ENCODE results near the gene GNAQ. TPM values are rescaled to one million over a fixed set of nuclear protein-coding genes. Genes with fewer than 3 reads are reported as not detected.

The GNAQ gene
- total and polyA plus RNA-seq, 3 donors from 2014 or later, result 23.5 to 42.9 (median 39.4) TPM

DNA sequence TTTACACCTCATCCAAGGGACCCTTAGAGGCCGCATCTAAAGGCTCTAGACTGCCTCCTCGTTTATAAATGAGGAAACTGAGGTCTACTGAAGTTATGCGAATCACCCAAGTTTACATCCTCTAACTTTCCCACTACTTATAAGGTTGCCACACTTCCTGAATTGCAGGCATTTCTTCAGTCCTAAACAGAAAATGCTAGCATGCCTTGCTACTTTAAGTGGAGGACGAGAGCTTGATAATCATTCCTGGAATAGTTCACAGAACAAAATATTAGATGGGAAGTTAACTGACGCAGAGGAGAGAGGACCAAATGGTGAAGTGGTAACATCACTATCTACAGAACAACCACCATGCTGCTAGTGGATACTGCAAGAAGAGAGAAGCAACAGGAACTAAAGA, 85.8 kb downstream of the GNAQ start:
- intact Hi-C loops (cut with DNase I; ENCODE audit: low total_unique reads), result no loop called here
- H3K9me3 ChIP-seq, result no peaks in the 10 kb centered on the region
- TF ChIP-seq, protein P1, sequence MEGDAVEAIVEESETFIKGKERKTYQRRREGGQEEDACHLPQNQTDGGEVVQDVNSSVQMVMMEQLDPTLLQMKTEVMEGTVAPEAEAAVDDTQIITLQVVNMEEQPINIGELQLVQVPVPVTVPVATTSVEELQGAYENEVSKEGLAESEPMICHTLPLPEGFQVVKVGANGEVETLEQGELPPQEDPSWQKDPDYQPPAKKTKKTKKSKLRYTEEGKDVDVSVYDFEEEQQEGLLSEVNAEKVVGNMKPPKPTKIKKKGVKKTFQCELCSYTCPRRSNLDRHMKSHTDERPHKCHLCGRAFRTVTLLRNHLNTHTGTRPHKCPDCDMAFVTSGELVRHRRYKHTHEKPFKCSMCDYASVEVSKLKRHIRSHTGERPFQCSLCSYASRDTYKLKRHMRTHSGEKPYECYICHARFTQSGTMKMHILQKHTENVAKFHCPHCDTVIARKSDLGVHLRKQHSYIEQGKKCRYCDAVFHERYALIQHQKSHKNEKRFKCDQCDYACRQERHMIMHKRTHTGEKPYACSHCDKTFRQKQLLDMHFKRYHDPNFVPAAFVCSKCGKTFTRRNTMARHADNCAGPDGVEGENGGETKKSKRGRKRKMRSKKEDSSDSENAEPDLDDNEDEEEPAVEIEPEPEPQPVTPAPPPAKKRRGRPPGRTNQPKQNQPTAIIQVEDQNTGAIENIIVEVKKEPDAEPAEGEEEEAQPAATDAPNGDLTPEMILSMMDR (IDR thresholded peaks at IDR 0.05), result no peak
- TF ChIP-seq POLR2A (IDR thresholded peaks at IDR 0.05), result no peak
- H3K4me1 ChIP-seq, result peaks cover 27% of the 10 kb centered on the region
- no peaks in the 10 kb centered on the region for H3K36me3 ChIP-seq (ENCODE audit: low read depth, missing control alignments)
- 61 to 71% methylated on average over 5 of the region's 5 CpGs for WGBS, 2 donors
- no peak for DNase-seq
- H3K27me3 ChIP-seq, result no peaks in the 10 kb centered on the region
- H3K27ac ChIP-seq, result peak overlapping the region in 1 of 2 donors; percentile 18
- no peak overlapping the region for H3K4me3 ChIP-seq

DNA sequence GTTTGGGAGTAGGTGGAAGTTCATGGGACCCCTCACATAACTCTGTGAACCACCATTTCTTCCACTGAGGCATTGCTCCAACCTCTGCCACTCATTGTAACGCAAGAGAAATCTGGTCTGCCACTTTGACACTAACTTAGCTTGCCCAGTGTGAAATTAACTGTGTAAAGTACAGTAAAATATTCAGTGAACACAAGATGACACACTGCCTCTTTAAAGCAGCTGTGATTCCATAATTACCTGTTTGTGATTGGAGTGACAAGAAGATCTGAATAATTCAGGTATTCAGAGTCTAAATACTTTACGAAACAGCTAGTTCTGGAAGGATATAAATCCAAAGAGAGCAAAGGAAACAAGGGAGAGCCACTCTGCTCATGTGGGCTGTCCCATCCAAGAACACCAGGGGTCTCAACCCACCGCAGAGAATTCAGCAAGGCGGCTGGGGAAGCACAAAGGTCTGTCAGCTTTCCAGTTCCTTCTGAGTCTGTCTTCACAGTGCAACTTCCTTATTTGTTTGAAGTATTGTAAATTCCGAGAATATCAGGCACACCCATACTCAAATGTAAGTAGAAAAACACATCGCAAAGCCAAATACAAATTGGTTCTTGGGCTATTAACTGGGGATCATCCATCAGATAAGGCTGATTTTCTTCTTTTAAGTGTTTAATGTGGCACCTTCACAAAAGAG, 86.9 kb downstream of the GNAQ start:
- WGBS, 2 donors, result 50 to 55% methylated on average over 6 of the region's 6 CpGs
- H3K4me3 ChIP-seq, result no peak overlapping the region
- no peaks in the 10 kb centered on the region for H3K9me3 ChIP-seq
- intact Hi-C loops (cut with DNase I; ENCODE audit: low total_unique reads), result no loop called here
- H3K27ac ChIP-seq, result peak overlapping the region in 1 of 2 donors; percentile 28
- H3K4me1 ChIP-seq, result peaks cover 27% of the 10 kb centered on the region
- H3K27me3 ChIP-seq, result no peaks in the 10 kb centered on the region
- TF ChIP-seq POLR2A (IDR thresholded peaks at IDR 0.05), result no peak
- TF ChIP-seq, protein P1 (IDR thresholded peaks at IDR 0.05), result no peak
- no peaks in the 10 kb centered on the region for H3K36me3 ChIP-seq (ENCODE audit: low read depth, missing control alignments)
- no peak for DNase-seq

DNA sequence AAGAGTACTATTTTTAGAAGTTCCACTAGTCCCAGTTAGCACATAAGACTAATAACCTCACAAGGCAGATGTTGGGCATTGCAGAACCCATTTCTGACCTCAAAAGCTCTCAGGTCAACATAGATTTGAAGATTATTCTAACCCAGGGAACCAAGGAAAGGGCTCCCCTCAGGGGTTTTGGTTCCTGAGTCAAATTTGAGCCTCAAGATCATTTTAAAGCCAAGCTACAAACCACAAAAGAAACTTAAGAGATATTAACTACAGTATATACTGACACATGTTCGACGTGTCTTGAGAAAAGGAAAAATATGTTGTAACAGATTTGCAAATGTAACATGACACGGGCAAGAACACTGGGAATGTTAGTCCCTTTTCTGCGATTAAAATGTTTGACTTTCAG, 88.6 kb downstream of the GNAQ start:
- TF ChIP-seq, protein P1 (IDR thresholded peaks at IDR 0.05), result no peak
- Histone ChIP-seq H3K36me3 (ENCODE audit: low read depth, missing control alignments) (no peaks in the 10 kb centered on the region), H3K27me3 (no peaks in the 10 kb centered on the region), H3K27ac (no peak overlapping the region), H3K4me3 (no peak overlapping the region), H3K4me1 (peaks cover 27% of the 10 kb centered on the region), H3K9me3 (no peaks in the 10 kb centered on the region)
- intact Hi-C loops (cut with DNase I; ENCODE audit: low total_unique reads), result no loop called here
- WGBS, 2 donors, result 79 to 81% methylated on average over 4 of the region's 4 CpGs
- no peak for DNase-seq

DNA sequence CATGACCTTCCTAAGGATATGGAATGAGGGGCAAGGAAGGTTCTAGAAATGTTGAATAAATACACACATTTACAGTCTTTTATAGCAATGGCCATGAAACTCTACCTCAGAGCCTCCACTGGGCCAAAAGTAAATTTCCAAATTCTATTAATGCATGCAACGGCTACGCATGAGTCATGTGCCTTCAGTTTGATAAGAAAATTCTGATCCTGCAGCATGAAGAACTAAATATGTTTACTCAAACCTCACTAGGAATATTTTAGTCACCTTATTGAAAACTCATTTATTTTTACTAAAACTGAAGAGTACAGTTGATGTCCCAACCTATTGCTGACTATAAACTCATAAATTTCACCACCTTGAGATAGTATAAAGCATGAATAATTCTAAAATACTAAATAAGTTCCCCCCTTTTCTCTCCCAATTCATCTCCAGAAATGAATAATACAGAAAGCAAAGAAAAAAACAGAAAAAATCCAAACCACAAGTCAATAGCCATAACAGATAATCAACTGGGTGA, 92.4 kb downstream of the GNAQ start:
- no peak for TF ChIP-seq POLR2A (IDR thresholded peaks at IDR 0.05)
- TF ChIP-seq, protein P1 (IDR thresholded peaks at IDR 0.05), result no peak
- intact Hi-C loops (cut with DNase I; ENCODE audit: low total_unique reads), result no loop called here
- no peak for DNase-seq
- Histone ChIP-seq H3K27me3 (no peaks in the 10 kb centered on the region), H3K36me3 (ENCODE audit: low read depth, missing control alignments) (no peaks in the 10 kb centered on the region), H3K27ac (no peak overlapping the region), H3K4me3 (no peak overlapping the region), H3K9me3 (no peaks in the 10 kb centered on the region), H3K4me1 (no peaks in the 10 kb centered on the region)
- 75 to 82% methylated on average over 2 of the region's 2 CpGs for WGBS, 2 donors

DNA sequence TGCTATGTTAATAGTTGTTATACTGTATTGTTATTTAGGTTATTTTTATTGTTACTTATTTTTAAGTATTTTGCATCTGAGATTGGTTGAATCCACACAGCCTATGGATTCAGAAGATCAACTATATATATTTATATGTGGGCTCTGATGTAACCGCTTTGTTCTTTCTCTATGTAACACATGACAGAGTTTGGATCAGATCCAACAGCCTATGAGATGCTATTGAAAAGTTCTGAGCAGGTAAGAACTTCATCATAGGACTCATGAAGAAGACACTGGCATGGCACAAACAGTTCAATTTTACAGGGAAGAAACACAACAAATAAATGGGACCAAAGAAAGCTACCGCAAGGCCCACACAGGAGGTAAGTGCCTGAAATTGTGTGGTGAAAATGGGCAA, 93.4 kb downstream of the GNAQ start:
- intact Hi-C loops (cut with DNase I; ENCODE audit: low total_unique reads), result no loop called here
- TF ChIP-seq, protein P1 (IDR thresholded peaks at IDR 0.05), result no peak
- TF ChIP-seq POLR2A (IDR thresholded peaks at IDR 0.05), result no peak

More for the DNA sequence above, 93.4 kb downstream of the GNAQ start:
- no peaks in the 10 kb centered on the region for H3K4me1 ChIP-seq
- no peak overlapping the region for H3K27ac ChIP-seq
- WGBS, 2 donors, result 81 to 98% methylated on average over 2 of the region's 2 CpGs
- no peaks in the 10 kb centered on the region for H3K9me3 ChIP-seq
- no peaks in the 10 kb centered on the region for H3K27me3 ChIP-seq
- no peak for DNase-seq
- H3K36me3 ChIP-seq (ENCODE audit: low read depth, missing control alignments), result no peaks in the 10 kb centered on the region
- H3K4me3 ChIP-seq, result no peak overlapping the region

All from testis (tissue), 3 donors.